Measurements from ENCODE around the gene CNTNAP5.

DNA sequence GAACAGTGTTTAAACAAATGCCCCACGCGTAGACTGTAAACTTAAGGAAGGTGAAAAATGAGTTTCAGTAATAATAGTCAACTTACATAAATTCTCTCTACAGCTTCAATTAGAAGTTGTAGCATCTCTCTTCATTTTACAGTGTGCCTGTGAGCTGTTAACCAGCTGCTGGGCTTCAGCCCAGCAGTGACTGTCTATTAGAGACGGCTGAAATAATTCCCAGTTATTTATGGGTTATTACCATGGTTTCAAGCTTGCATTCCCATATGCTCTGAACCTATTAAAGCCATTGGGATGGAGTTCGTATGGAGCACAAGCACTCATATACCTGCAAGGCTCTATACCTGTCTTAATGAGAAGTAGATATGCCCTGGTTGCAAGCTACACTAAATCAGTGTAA is 501.1 kb downstream of the CNTNAP5 start:
- TF ChIP-seq CTCF (conservative IDR thresholded peaks at IDR 0.05 in 1 of 2, IDR thresholded peaks at IDR 0.05 in 1 of 2; ENCODE audit: extremely low read depth in 1 of 2, insufficient read depth in 1 of 2, low read depth in 1 of 2, low read length in 2 of 2) (no peak), EZH2 (IDR thresholded peaks at IDR 0.05; ENCODE audit: borderline replicate concordance, low read length) (no peak)

Data from mammary epithelial cell (primary cell).